Thymus (tissue), 11 donors: ENCODE data around the gene RGS5. TPM values are rescaled to one million over a fixed set of nuclear protein-coding genes. Genes with fewer than 3 reads are reported as not detected.

Experiments used
- DNase-seq, 9 donors: peaks; one replicate each; pipeline ENCODE4 v3.0.0-alpha.2; 2013; ENCODE audit warnings: low spot score in 9 of 9, low read depth in 6 of 9, missing footprints in 1 of 9
- H3K27ac ChIP-seq, 2 donors: one replicate each; pipeline ENCODE4 v1.5.1; 2013; ENCODE audit warnings: control low read depth in 1 of 2, low read depth in 1 of 2, low read length in 1 of 2, mild to moderate bottlenecking in 1 of 2, moderate library complexity in 1 of 2
- H3K27me3 ChIP-seq, 2 donors: one replicate each; pipeline ENCODE4 v1.5.1; 2013; ENCODE audit warnings: low read length in 1 of 2; ENCODE audit not compliant: control insufficient read depth in 2 of 2, insufficient read depth in 1 of 2
- H3K36me3 ChIP-seq, 2 donors: one replicate each; pipeline ENCODE4 v1.5.1; 2013; ENCODE audit warnings: low read length in 1 of 2, mild to moderate bottlenecking in 1 of 2, moderate library complexity in 1 of 2; ENCODE audit not compliant: control insufficient read depth in 2 of 2, insufficient read depth in 2 of 2
- H3K4me1 ChIP-seq, 2 donors: one replicate each; pipeline ENCODE4 v1.5.1; 2013; ENCODE audit warnings: low read length in 2 of 2; ENCODE audit not compliant: control insufficient read depth in 2 of 2, insufficient read depth in 2 of 2
- H3K4me3 ChIP-seq, 2 donors: one replicate each; pipeline ENCODE4 v1.5.1; 2013; ENCODE audit warnings: low read length in 2 of 2, control low read depth in 1 of 2, mild to moderate bottlenecking in 1 of 2
- H3K9me3 ChIP-seq, 2 donors: one replicate each; pipeline ENCODE4 v1.5.1; 2013; ENCODE audit warnings: low read length in 1 of 2, mild to moderate bottlenecking in 1 of 2; ENCODE audit not compliant: control insufficient read depth in 2 of 2, insufficient read depth in 1 of 2
- whole genome bisulfite sequencing: extraction: QIAGEN DNeasy Blood & Tissue Kit; methylation state at CpG from one replicate; pipeline ENCODE4 v1.1.7; 2013; 5-methylcytosine and 5-hydroxymethylcytosine counted together
- polyA plus RNA-seq: library from polyadenylated mRNA; stranded (reverse); fragments of 200-250 nt; gene quantifications from one replicate; pipeline ENCODE4 v1.2.3, GENCODE V29; 2013
- total RNA-seq: library from RNA; stranded (reverse); fragments of 120-200 nt; gene quantifications from one replicate; pipeline ENCODE4 v1.2.4, GENCODE V29; 2013
- donor health status: healthy.

The RGS5 gene
- total and polyA plus RNA-seq, 2 donors: 9.2 to 26.2 TPM

DNA sequence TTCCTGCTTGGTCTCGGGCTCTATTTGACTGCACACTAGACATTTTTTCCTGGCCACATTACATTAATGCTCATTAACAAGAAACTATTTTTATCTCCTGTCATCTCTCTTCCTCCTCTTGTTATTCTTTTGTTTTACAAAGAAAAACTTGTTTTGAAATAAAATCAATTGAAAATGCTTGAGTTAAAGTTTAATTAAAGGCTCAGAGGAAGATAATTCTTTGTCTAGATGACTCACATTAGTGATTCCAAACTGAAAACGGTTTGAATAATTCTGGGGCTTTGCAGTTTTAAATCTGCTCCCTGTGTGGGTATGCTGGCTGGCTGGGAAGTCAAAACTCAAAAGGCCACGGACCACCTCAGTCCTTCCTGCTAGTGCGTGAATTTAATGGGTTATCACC is 29.6 kb downstream of the RGS5 start:
- no peak for DNase-seq
- Histone ChIP-seq H3K27ac (no peak overlapping the region), H3K36me3 (no peaks in the 10 kb centered on the region), H3K4me1 (no peaks in the 10 kb centered on the region), H3K9me3 (no peaks in the 10 kb centered on the region), H3K27me3 (no peaks in the 10 kb centered on the region), H3K4me3 (no peak overlapping the region)
- 85% methylated on average over 4 of the region's 4 CpGs for WGBS

DNA sequence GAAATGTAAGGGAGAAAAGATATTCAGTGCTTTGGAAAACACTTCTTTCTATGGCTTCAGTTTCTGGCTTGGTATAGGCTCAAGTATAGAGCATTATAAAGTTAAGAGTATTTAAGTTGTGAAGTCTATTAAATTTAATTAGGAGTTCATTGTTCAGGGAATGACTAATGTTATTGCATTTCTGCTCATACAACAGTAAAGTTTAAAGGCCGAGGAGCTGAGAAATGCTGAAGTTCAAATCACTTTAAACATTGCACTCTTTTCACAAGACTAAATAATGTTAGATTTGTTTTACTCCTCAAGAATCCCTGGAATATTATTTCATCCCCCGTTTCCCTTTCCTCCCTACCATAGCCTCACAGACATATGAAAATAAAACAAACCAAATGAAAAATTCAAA is 30.1 kb downstream of the RGS5 start:
- 96% methylated on average over 2 of the region's 2 CpGs for WGBS
- Histone ChIP-seq H3K9me3 (no peaks in the 10 kb centered on the region), H3K27ac (no peak overlapping the region), H3K4me3 (no peak overlapping the region), H3K4me1 (no peaks in the 10 kb centered on the region), H3K27me3 (no peaks in the 10 kb centered on the region), H3K36me3 (no peaks in the 10 kb centered on the region)
- no peak for DNase-seq

DNA sequence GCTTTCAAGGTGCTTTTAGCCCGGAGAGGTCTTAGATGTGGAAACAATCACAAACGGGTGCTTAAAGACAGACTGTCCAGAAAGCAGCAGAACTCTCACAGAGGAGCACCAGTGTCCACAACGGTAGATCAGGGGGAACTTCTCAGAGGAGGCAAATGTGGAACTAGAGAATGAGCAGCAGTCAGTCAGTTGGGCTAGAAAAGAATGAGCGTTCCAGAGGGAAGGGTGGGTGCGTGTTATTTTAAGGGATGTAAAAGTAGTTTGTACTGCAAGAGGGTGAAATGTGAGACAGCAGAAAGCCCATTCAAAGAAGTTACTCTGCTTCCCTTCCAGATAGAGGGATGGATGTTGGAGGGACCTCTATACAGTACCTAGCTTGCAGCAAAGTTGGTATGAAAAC is 30.9 kb downstream of the RGS5 start:
- no peaks in the 10 kb centered on the region for H3K9me3 ChIP-seq
- 79% methylated on average over 5 of the region's 5 CpGs for WGBS

DNA sequence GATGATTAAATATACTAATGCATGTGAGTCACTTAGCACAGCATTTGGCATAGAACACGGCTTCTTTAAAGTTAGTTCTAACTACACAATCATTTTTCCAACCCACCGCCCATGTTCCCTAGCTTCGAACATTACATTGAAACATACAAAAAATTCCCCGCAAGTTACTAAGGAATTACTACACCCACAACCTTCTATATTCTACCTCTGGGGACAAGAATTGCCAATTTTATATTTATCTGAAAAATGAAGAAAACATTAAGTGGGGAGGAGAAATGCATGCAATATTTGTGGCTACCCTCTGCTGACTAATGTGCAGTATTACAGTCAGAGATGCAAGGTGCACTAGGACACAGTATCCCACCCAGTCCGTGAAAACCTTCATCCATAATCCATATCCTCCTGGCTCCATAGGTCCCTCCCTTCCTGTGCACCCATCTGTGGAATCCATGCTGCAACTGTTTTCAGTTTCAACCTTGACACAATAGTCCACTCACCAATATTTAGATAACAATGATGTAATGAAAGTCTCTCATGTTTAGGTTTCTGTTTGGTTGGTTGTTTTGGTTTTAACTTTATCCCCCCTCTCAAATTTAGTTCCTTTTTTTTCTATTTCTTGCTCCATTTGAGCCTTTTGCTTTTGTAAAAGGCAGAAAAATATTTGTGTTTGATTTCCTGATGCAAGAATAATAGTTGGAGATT is 31.6 kb downstream of the RGS5 start:
- Histone ChIP-seq H3K27me3 (no peaks in the 10 kb centered on the region), H3K4me3 (no peak overlapping the region), H3K9me3 (no peaks in the 10 kb centered on the region), H3K27ac (no peak overlapping the region), H3K4me1 (no peaks in the 10 kb centered on the region), H3K36me3 (no peaks in the 10 kb centered on the region)
- DNase-seq: no peak
- 90% methylated on average over 5 of the region's 5 CpGs for WGBS

More for the DNA sequence above, 30.9 kb downstream of the RGS5 start:
- no peaks in the 10 kb centered on the region for H3K27me3 ChIP-seq
- H3K4me3 ChIP-seq: no peak overlapping the region
- no peaks in the 10 kb centered on the region for H3K36me3 ChIP-seq
- H3K4me1 ChIP-seq: no peaks in the 10 kb centered on the region
- no peak for DNase-seq
- H3K27ac ChIP-seq: no peak overlapping the region

DNA sequence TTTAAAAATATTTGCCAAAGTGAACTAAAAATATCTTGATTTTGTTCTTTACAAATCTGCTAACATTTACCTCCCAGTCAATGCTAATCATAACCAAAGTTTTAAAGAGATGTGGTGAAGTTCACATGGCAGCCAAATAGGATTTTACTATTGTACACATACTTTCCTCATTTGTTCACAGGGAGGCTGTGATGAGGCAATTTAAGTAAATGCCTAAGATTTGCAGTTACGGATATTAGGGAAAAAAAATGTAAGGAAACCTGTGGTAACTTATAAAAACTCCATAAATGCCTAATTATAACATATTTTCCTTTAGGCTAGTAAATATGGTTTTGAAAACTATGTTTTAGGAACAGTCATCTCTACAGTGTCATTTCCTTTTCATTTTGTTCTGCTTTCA is 32.4 kb downstream of the RGS5 start:
- Histone ChIP-seq H3K36me3 (no peaks in the 10 kb centered on the region), H3K27ac (no peak overlapping the region), H3K4me1 (no peaks in the 10 kb centered on the region), H3K9me3 (no peaks in the 10 kb centered on the region), H3K27me3 (no peaks in the 10 kb centered on the region), H3K4me3 (no peak overlapping the region)
- DNase-seq: no peak
- 85% methylated on average over 1 of the region's 1 CpG for WGBS

DNA sequence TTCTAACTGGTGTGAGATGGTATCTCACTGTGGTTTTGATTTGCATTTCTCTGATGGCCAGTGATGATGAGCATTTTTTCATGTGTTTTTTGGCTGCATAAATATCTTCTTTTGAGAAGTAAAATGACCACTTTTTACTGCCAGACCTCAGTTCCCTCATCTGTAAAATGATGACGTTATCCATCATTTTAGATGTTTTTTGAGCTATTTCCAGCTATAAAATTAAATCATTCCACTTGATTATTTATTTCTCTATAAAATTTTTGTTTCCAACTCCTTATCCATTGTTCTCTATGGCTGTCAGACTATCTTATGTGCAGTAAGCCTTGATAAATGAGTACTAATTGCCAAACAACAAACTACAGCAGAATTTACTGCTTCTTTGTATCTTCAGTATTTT is 33.2 kb downstream of the RGS5 start:
- H3K27me3 ChIP-seq: no peaks in the 10 kb centered on the region
- H3K4me1 ChIP-seq: no peaks in the 10 kb centered on the region
- H3K36me3 ChIP-seq: no peaks in the 10 kb centered on the region
- H3K27ac ChIP-seq: no peak overlapping the region
- DNase-seq: no peak
- H3K9me3 ChIP-seq: no peaks in the 10 kb centered on the region
- WGBS: 94% methylated on average over 1 of the region's 1 CpG
- H3K4me3 ChIP-seq: no peak overlapping the region

DNA sequence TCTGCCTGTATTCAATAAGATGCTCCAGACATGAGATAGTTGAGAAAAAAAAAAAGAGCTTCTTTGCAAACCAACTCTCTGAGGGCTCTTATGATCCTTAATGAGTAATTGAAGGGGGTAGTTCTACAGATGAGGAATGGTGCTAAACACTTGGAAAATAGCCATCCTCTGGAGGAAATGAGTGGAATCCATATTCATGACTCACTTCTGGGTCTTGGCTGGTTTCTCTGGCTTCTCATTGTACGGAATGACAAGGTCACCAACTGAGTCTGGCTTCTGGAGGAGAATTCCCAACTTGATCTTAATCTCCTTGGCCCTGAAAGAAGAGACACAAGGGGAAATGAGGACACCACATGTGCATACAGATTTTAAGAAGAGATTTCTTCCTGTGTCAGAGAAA is 34.7 kb downstream of the RGS5 start:
- Histone ChIP-seq H3K27me3 (no peaks in the 10 kb centered on the region), H3K9me3 (no peaks in the 10 kb centered on the region), H3K27ac (no peak overlapping the region), H3K36me3 (no peaks in the 10 kb centered on the region), H3K4me3 (no peak overlapping the region), H3K4me1 (no peaks in the 10 kb centered on the region)
- no peak for DNase-seq
- WGBS: 90% methylated on average over 1 of the region's 1 CpG

DNA sequence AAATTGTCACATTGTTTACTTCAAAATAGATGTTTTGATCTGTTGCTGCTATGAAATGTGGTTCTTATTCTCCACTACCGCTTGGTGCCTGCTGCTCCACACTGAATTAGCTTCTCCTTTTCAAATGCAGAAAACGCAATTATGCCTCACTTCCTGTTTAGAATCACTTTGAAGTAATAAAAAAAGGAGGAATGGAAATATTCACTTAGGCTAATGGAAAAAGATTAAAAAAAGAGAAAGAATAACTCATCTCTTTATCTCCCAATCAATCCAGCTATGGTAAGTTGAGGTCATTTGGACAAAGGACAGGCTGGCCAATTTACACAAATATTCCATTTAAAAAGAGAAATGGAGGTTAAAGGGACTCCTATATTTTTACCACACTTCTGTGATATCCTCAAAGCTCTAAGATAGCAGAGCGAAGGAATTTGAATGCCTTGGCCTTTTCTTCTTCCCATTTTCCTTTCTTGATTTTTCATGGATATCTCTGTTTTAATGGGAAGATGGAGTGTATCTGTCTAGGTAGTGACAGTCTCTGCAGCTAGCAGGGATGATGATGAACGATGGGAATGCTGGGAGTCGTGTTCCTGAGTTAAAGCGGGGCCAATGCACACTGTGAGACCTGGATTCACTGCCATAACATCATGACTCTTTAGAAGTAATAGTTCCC is 35.7 kb downstream of the RGS5 start:
- Histone ChIP-seq H3K4me3 (no peak overlapping the region), H3K4me1 (no peaks in the 10 kb centered on the region), H3K27me3 (no peaks in the 10 kb centered on the region), H3K27ac (no peak overlapping the region), H3K9me3 (no peaks in the 10 kb centered on the region), H3K36me3 (no peaks in the 10 kb centered on the region)
- WGBS: 77% methylated on average over 6 of the region's 6 CpGs
- DNase-seq: no peak

DNA sequence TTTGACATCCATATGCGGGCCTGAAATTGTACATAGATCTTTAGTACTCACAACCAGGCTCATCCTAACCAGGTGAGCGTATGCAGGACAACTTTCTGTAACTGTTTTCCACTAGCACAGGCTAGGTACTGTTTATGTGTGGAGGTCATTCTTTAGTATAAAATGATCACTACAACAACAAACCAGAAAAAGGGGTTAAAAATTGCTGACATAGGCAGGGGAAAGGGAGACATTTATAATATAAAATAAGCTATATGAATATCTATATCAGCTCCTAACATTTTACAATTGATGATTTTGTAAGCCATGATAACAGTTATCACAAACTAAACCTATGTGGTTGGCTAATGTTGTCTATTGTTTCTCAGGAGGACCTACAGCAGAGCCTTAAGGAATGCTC is 37.6 kb downstream of the RGS5 start:
- 96% methylated on average over 2 of the region's 2 CpGs for WGBS
- no peak overlapping the region for H3K27ac ChIP-seq

More for the DNA sequence above, 37.6 kb downstream of the RGS5 start:
- DNase-seq: no peak
- no peaks in the 10 kb centered on the region for H3K4me1 ChIP-seq
- no peaks in the 10 kb centered on the region for H3K27me3 ChIP-seq
- no peaks in the 10 kb centered on the region for H3K9me3 ChIP-seq
- no peaks in the 10 kb centered on the region for H3K36me3 ChIP-seq
- no peak overlapping the region for H3K4me3 ChIP-seq
